A549 (cell line): ENCODE results near the gene GYG2. TPM values are rescaled to one million over a fixed set of nuclear protein-coding genes. Genes with fewer than 3 reads are reported as not detected.

Experiments
- ATAC-seq, 2 experiments: fragments of 200-7000 bp in 1 of 2; fragments of >200 bp in 1 of 2; cut with Nextera tagmentation in 1 of 2; cut with Tn5 transposase in 1 of 2; 3 replicates each; pipeline versions ENCODE4 v1.8.0 to v1.9.1; 2018 to 2020; ENCODE audit warnings: mild to moderate bottlenecking in 1 of 2, moderate library complexity in 1 of 2
- CTCF ChIA-PET: fragments of 300-600 bp; sonication (Branson Sonifier 250); formaldehyde crosslinking; extraction: SDS; loops from one replicate; lab custom pipeline; 2021; ENCODE audit warnings: antibody characterized with exemption, inconsistent platforms; lab: Yijun Ruan, JAX
- POLR2A ChIA-PET: fragments of 350-600 bp; formaldehyde crosslinking; extraction: SDS; loops from one replicate; lab custom pipeline; 2021; ENCODE audit warnings: antibody characterized with exemption, inconsistent platforms; lab: Yijun Ruan, JAX
- DNase-seq, 2 experiments: peaks; one replicate each; pipeline versions ENCODE4 v3.0.0 to v3.0.0-alpha.2; 2011 to 2016; ENCODE audit warnings: low read depth in 1 of 2, low spot score in 1 of 2
- FAIRE-seq: peaks from 2 replicates; lab custom pipeline; 2011; peaks lifted over from hg19 to GRCh38; lab: Jason Lieb, UNC
- H3K27ac ChIP-seq, 2 experiments: fragments of >200 bp; sonication (Bioruptor Twin); formaldehyde crosslinking; 3 replicates each; pipeline ENCODE4 v1.5.1; 2016 to 2017
- H3K4me1 ChIP-seq: fragments of >200 bp; sonication (Bioruptor Twin); formaldehyde crosslinking; 3 replicates; pipeline ENCODE4 v1.6.1; 2016
- H3K4me2 ChIP-seq: fragments of >200 bp; sonication (Bioruptor Twin); formaldehyde crosslinking; 3 replicates; pipeline ENCODE4 v1.6.1; 2016
- H3K4me3 ChIP-seq: fragments of >200 bp; sonication (Bioruptor Twin); formaldehyde crosslinking; 3 replicates; pipeline ENCODE4 v1.5.1; 2016
- H3K9me3 ChIP-seq: fragments of >200 bp; sonication (Bioruptor Twin); formaldehyde crosslinking; 3 replicates; pipeline ENCODE4 v1.6.1; 2016
- CHD2 ChIP-seq: fragments of 150-350 bp; IDR thresholded peaks from 2 replicates; pipeline ENCODE4 v1.6.1; 2014; ENCODE audit warnings: low read length; ENCODE audit not compliant: partially characterized antibody
- CHD4 ChIP-seq: fragments of 200-600 bp; sonication (generic); IDR thresholded peaks from 2 replicates; pipeline ENCODE4 v1.6.1; 2016; ENCODE audit warnings: antibody characterized with exemption, mild to moderate bottlenecking, borderline replicate concordance
- CTCF ChIP-seq: fragments of >200 bp; sonication (Bioruptor Twin); formaldehyde crosslinking; IDR thresholded peaks from 3 replicates; pipeline ENCODE4 v1.5.1; 2016
- ESRRA ChIP-seq: fragments of 150-350 bp; IDR thresholded peaks from 2 replicates; pipeline ENCODE4 v1.6.1; 2014; ENCODE audit warnings: mild to moderate bottlenecking, low read length, borderline replicate concordance
- FOXS1 ChIP-seq: fragments of 250-450 bp; sonication (Bioruptor Pico); IDR thresholded peaks from 2 replicates; pipeline ENCODE4 v1.5.0; 2020; ENCODE audit warnings: mild to moderate bottlenecking, moderate library complexity
- HDAC2 ChIP-seq: fragments of 200-600 bp; sonication (generic); IDR thresholded peaks from 2 replicates; pipeline ENCODE4 v1.6.1; 2016
- HMGXB4 ChIP-seq: fragments of 250-450 bp; sonication (Bioruptor Pico); IDR thresholded peaks from 2 replicates; pipeline ENCODE4 v1.5.0; 2021; ENCODE audit warnings: mild to moderate bottlenecking, moderate library complexity, borderline replicate concordance
- HOXA7 ChIP-seq: fragments of 250-450 bp; sonication (Bioruptor Pico); IDR thresholded peaks from 2 replicates; pipeline ENCODE4 v1.5.0; 2020; ENCODE audit warnings: mild to moderate bottlenecking, moderate library complexity
- KDM1A ChIP-seq: fragments of 200-600 bp; sonication (generic); IDR thresholded peaks from 2 replicates; pipeline ENCODE4 v1.6.1; 2016; ENCODE audit warnings: low read depth, mild to moderate bottlenecking
- MAX ChIP-seq: IDR thresholded peaks from 2 replicates; pipeline ENCODE4 v1.6.1; 2012
- MYC ChIP-seq: IDR thresholded peaks from 2 replicates; pipeline ENCODE4 v1.6.1; 2012; ENCODE audit warnings: mild to moderate bottlenecking, inconsistent platforms, low read length, improper control_type of control experiment, borderline replicate concordance
- NFE2L2 ChIP-seq: fragments of 150-350 bp; conservative IDR thresholded peaks from 2 replicates; pipeline ENCODE4 v1.6.1; 2014; ENCODE audit warnings: low read length
- PBX3 ChIP-seq: IDR thresholded peaks from 2 replicates; pipeline ENCODE4 v1.6.1; 2012
- POLR2A ChIP-seq: IDR thresholded peaks from 2 replicates; pipeline ENCODE4 v1.6.1; 2012; ENCODE audit warnings: mild to moderate bottlenecking, low read length
- POLR2AphosphoS2 ChIP-seq: conservative IDR thresholded peaks from 2 replicates; pipeline ENCODE4 v1.6.1; 2012; ENCODE audit warnings: low read length, improper control_type of control experiment, inconsistent platforms
- RCOR1 ChIP-seq: fragments of 150-350 bp; IDR thresholded peaks from 2 replicates; pipeline ENCODE4 v1.6.1; 2014; ENCODE audit warnings: antibody characterized with exemption, low read length, low read depth
- REST ChIP-seq: fragments of 200-600 bp; sonication (generic); IDR thresholded peaks from 2 replicates; pipeline ENCODE4 v1.6.1; 2016; ENCODE audit warnings: antibody characterized with exemption, mild to moderate bottlenecking, moderate library complexity
- SREBF2 ChIP-seq: fragments of 450-650 bp; IDR thresholded peaks from 2 replicates; pipeline ENCODE4 v1.6.1; 2014; ENCODE audit warnings: mild to moderate bottlenecking, moderate library complexity
- TP53 ChIP-seq: fragments of 250-450 bp; sonication (Bioruptor Pico); IDR thresholded peaks from 2 replicates; pipeline ENCODE4 v1.5.0; 2021; ENCODE audit warnings: mild to moderate bottlenecking, moderate library complexity
- ZFP36 ChIP-seq: fragments of 450-650 bp; IDR thresholded peaks from 2 replicates; pipeline ENCODE4 v1.6.1; 2014; ENCODE audit warnings: borderline replicate concordance; ENCODE audit not compliant: partially characterized antibody
- ZNF302 ChIP-seq: fragments of 250-450 bp; sonication (Bioruptor Pico); IDR thresholded peaks from 2 replicates; pipeline ENCODE4 v1.9.0; 2021; ENCODE audit warnings: inconsistent platforms, mild to moderate bottlenecking, moderate library complexity
- WGBS: methylation state at CpG from one replicate; pipeline ENCODE4 v1.1.6; 2017; ENCODE audit errors: missing lambda C conversion rate; 5-methylcytosine and 5-hydroxymethylcytosine counted together
- polyA plus RNA-seq, 4 experiments: library from polyadenylated mRNA; depleted of rRNA in 3 of 4; stranded (reverse); fragments of >200 nt; fragmentation: RNase III in 1 of 4; extraction: RNeasy Plus Mini Kit Qiagen cat#74134 plus additional on column Dnase treatment in 1 of 4; gene quantifications; 2 replicates in 3 of 4; 3 replicates in 1 of 4; pipeline ENCODE4 v1.2.3, GENCODE V29; 2011 to 2017

Gene GYG2
- polyA plus RNA-seq, 2 of the 4 experiments (the other 2 are of a cell fraction): 12.7 to 14.3 TPM

GRCh38 chrX:2820136-2820771 is 8.5 kb upstream of the GYG2 start:
- ATAC-seq: no peak
- no peak for FAIRE-seq
- Histone ChIP-seq H3K27ac (no peak overlapping the region), H3K4me3 (no peak overlapping the region), H3K4me2 (no peak overlapping the region), H3K4me1 (no peaks in the 10 kb centered on the region), H3K9me3 (no peaks in the 10 kb centered on the region)
- ChIA-PET POLR2A (no interaction called here), CTCF (interaction anchor here (1.0 to 1.7 kb wide), 6 partner anchors 9 to 77 kb away, joined by 3 to 7 read pairs (median 6); no protein-coding TSS in a partner anchor)
- 62% methylated on average over 8 of the region's 8 CpGs for WGBS
- DNase-seq: no peak
- TF ChIP-seq ZFP36: no peak
- no peak for TF ChIP-seq CHD2
- TF ChIP-seq MAX: no peak
- no peak for TF ChIP-seq HMGXB4 (CRISPR knock-in tag)
- no peak for TF ChIP-seq CTCF

GRCh38 chrX:2823795-2824386 is 4.8 kb upstream of the GYG2 start:
- FAIRE-seq (no peak), DNase-seq (no peak), ATAC-seq (no peak)
- H3K9me3 ChIP-seq: no peaks in the 10 kb centered on the region
- no peak overlapping the region for H3K27ac ChIP-seq
- 49% methylated on average over 11 of the region's 13 CpGs for WGBS
- ChIA-PET CTCF (no interaction called here), POLR2A (no interaction called here)
- no peaks in the 10 kb centered on the region for H3K4me1 ChIP-seq
- no peak overlapping the region for H3K4me2 ChIP-seq
- no peak for TF ChIP-seq FOXS1
- no peak for TF ChIP-seq HMGXB4 (CRISPR knock-in tag)
- no peak for TF ChIP-seq POLR2AphosphoS2
- TF ChIP-seq PBX3: no peak
- TF ChIP-seq MYC: no peak
- no peak for TF ChIP-seq ZNF302 (CRISPR knock-in tag)
- no peak overlapping the region for H3K4me3 ChIP-seq

- FAIRE-seq: no peak
Measured at GRCh38 chrX:2824886-2825285, 3.8 kb upstream of the GYG2 start.

More at GRCh38 chrX:2824886-2825285, 3.8 kb upstream of the GYG2 start:
- Histone ChIP-seq H3K4me2 (no peak overlapping the region), H3K9me3 (no peaks in the 10 kb centered on the region), H3K4me1 (no peaks in the 10 kb centered on the region; the same call in 2 of the 3 replicates), H3K27ac (no peak overlapping the region), H3K4me3 (no peak overlapping the region)
- CTCF ChIA-PET: no interaction called here
- POLR2A ChIA-PET: no interaction called here
- ATAC-seq: no peak
- DNase-seq: no peak
- no peak for TF ChIP-seq ZNF302 (CRISPR knock-in tag)
- TF ChIP-seq REST: no peak
- no peak for TF ChIP-seq RCOR1
- TF ChIP-seq ESRRA: no peak
- TF ChIP-seq TP53 (CRISPR knock-in tag): no peak
- TF ChIP-seq CHD4: no peak
- TF ChIP-seq HOXA7 (CRISPR knock-in tag): no peak
- no peak for TF ChIP-seq POLR2A
- TF ChIP-seq HDAC2: no peak
- TF ChIP-seq KDM1A: no peak
- TF ChIP-seq NFE2L2: no peak
- TF ChIP-seq SREBF2: no peak
